GM12878 (cell line): ENCODE data around the gene CTBP1. TPM values are rescaled to one million over a fixed set of nuclear protein-coding genes. Genes with fewer than 3 reads are reported as not detected.
A peak's percentile ranks its signal among the peaks of the same experiment; 100 is the strongest.

Experiments used
- ATAC-seq: fragments of 200-7000 bp; cut with Tn5 transposase; 3 replicates; pipeline ENCODE4 v1.9.1; 2020; ENCODE audit warnings: mild to moderate bottlenecking, moderate library complexity
- BruUV-seq: library from RNA; stranded (reverse); fragments of 400-500 nt; replicated peaks from 2 replicates; lab custom pipeline; 2021; lab: Mats Ljungman, UMichigan
- CTCF ChIA-PET: fragments of 300-600 bp; sonication (Branson Sonifier 250); formaldehyde crosslinking; extraction: SDS; loops from one replicate; lab custom pipeline; 2021; ENCODE audit warnings: inconsistent platforms; lab: Yijun Ruan, JAX
- POLR2A ChIA-PET: fragments of 350-600 bp; formaldehyde crosslinking; extraction: SDS; loops from one replicate; lab custom pipeline; 2021; ENCODE audit warnings: inconsistent platforms; lab: Charles Lee
- RAD21 ChIA-PET: fragments of 300-600 bp; sonication (Branson Sonifier 250); formaldehyde crosslinking; loops from one replicate; lab custom pipeline; 2023; ENCODE audit warnings: antibody characterized with exemption; ENCODE audit not compliant: unreplicated experiment; lab: Charles Lee
- SMC1A ChIA-PET: fragments of 300-600 bp; sonication (Branson Sonifier 250); formaldehyde crosslinking; loops from one replicate; lab custom pipeline; 2023; ENCODE audit not compliant: unreplicated experiment, uncharacterized antibody; lab: Charles Lee
- DNase-seq: peaks from one replicate; pipeline ENCODE4 v3.0.0-alpha.2; 2011; ENCODE audit warnings: low read depth, low spot score
- FAIRE-seq: peaks from 3 replicates; lab custom pipeline; 2011; peaks lifted over from hg19 to GRCh38; lab: Jason Lieb, UNC
- H2AFZ ChIP-seq: 2 replicates; pipeline ENCODE4 v1.6.0; 2011; ENCODE audit warnings: low read depth, low read length, control low read depth; ENCODE audit not compliant: control insufficient read depth
- H3K27ac ChIP-seq: 2 replicates; pipeline ENCODE4 v1.5.1; 2011; ENCODE audit warnings: control low read depth; ENCODE audit not compliant: control insufficient read depth, insufficient read depth
- H3K27me3 ChIP-seq, 2 experiments: replicated peaks in 1 of 2; 2 replicates each; pipeline versions ENCODE4 v1.6.0 to v1.6.1; 2011; ENCODE audit warnings: low read length in 1 of 2; ENCODE audit not compliant: control insufficient read depth in 2 of 2, insufficient read depth in 2 of 2
- H3K36me3 ChIP-seq, 2 experiments: 2 replicates each; pipeline ENCODE4 v1.5.1; 2011; ENCODE audit warnings: low read length in 1 of 2; ENCODE audit not compliant: control insufficient read depth in 2 of 2, insufficient read depth in 2 of 2
- H3K4me1 ChIP-seq: 2 replicates; pipeline ENCODE4 v1.6.1; 2011; ENCODE audit warnings: mild to moderate bottlenecking, low read length, moderate library complexity, mixed read lengths; ENCODE audit not compliant: control insufficient read depth, insufficient read depth
- H3K4me2 ChIP-seq: 2 replicates; pipeline ENCODE4 v1.6.0; 2011; ENCODE audit warnings: control low read depth; ENCODE audit not compliant: control insufficient read depth, insufficient read depth
- H3K4me3 ChIP-seq: fragments of 200-600 bp; sonication (generic); 2 replicates; pipeline ENCODE4 v1.5.1; 2016
- H3K79me2 ChIP-seq: 2 replicates; pipeline ENCODE4 v1.6.0; 2011; ENCODE audit warnings: low read length; ENCODE audit not compliant: control insufficient read depth, insufficient read depth
- H3K9ac ChIP-seq: 2 replicates; pipeline ENCODE4 v1.8.0; 2011; ENCODE audit warnings: low read length, control low read depth, mixed read lengths; ENCODE audit not compliant: control insufficient read depth, insufficient read depth
- H3K9me3 ChIP-seq: replicated peaks from 3 replicates; pipeline ENCODE4 v1.5.1; 2011; ENCODE audit warnings: mild to moderate bottlenecking, low read length; ENCODE audit not compliant: control insufficient read depth, insufficient read depth
- H4K20me1 ChIP-seq: 2 replicates; pipeline ENCODE4 v1.6.0; 2011; ENCODE audit not compliant: control insufficient read depth, insufficient read depth
- ZNF217 ChIP-seq: fragments of 450-650 bp; IDR thresholded peaks from 2 replicates; pipeline ENCODE4 v1.6.1; 2017; ENCODE audit warnings: antibody characterized with exemption, mild to moderate bottlenecking
- WGBS: methylation state at CpG from one replicate; pipeline ENCODE4 v1.1.6; 2016; ENCODE audit warnings: low lambda C conversion rate; ENCODE audit not compliant: insufficient replicate concordance, insufficient coverage; ENCODE audit errors: missing lambda C conversion rate; 5-methylcytosine and 5-hydroxymethylcytosine counted together
- in situ Hi-C: fragments of 300-500 bp; cut with MboI; formaldehyde crosslinking; loops from 9 replicates; pipeline ENCODE4 v1.14.3; 2018; ENCODE audit warnings: mixed read lengths
- intact Hi-C: fragments of 100-400 bp; cut with micrococcal nuclease; formaldehyde crosslinking; loops from one replicate; pipeline ENCODE4 v1.14.2; 2022; ENCODE audit not compliant: unreplicated experiment
- polyA plus RNA-seq, 11 experiments: library from polyadenylated mRNA; depleted of rRNA in 4 of 11; unstranded in 6 of 11; stranded (reverse) in 5 of 11; fragments of >200 nt; fragmentation: Nextera tagmentation in 4 of 11; fragmentation: Illumina TruSeq in 1 of 11; extraction: Ambion mirVana in 4 of 11; extraction: Trizol in 1 of 11; gene quantifications; 1 replicate in 1 of 11; 2 replicates in 10 of 11; pipeline versions ENCODE4 v1.2.1 to v1.2.3, GENCODE V29; 2011 to 2016; ENCODE audit warnings: inconsistent platforms in 2 of 11, missing spikeins in 2 of 11, low read depth in 1 of 11
- total RNA-seq, 4 experiments: library from RNA; depleted of rRNA in 3 of 4; stranded (reverse); fragments of >200 nt in 3 of 4; fragmentation: Illumina TruSeq in 1 of 4; extraction: Trizol in 1 of 4; gene quantifications; 2 replicates each; pipeline versions ENCODE4 v1.2.1 to v1.2.3, GENCODE V29; 2013 to 2021
- TF ChIP-seq, protein P1 (sequence below): fragments of 450-650 bp; IDR thresholded peaks from 2 replicates; pipeline ENCODE4 v1.6.1; 2016; ENCODE audit warnings: mild to moderate bottlenecking

The CTBP1 gene
- total and polyA plus RNA-seq, 10 of the 15 experiments (the other 5 are each of a cell fraction or from before 2014, with no cell fraction given), result 7.4 to 182 (median 63.1) TPM

DNA sequence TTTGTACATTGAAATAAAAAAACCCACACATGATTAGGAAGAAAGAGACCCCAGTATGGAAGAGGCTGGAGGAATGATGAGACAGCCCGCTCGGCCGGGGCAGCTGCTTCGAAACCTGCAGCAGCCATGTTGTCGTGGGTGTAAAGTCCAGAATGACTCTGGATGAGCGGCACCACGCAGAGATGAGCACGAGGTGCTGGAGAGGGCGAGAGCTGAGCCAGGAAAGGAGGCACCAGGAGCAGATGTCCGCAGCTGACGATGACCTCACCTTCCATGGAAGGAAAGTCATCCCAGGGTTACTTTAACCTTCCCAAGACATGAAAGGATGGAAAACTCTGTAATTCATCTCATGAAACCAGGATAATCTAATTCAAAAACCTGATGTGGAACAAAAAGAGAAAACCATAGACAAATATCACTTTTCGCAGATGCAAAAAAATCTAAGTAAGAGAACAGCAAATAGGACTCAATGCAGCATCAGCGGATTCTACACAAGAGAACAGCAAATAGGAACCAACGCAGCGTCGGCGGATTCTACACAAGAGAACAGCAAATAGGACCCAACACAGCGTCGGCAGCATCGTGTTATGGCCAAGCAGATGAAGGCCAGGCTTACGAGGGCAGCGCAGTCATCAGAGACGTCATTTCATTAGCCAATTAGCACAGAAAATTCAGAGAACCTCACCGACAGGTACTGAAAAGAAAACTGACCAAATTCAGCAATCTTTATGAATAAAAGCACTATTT is 50.7 kb downstream of the CTBP1 start:
- FAIRE-seq (no peak), DNase-seq (no peak)
- ChIA-PET RAD21 (no interaction called here), POLR2A (no interaction called here), SMC1A (interaction anchor here (1.6 kb wide), 1 partner anchor 11 kb away, joined by 5 read pairs; no protein-coding TSS in a partner anchor), CTCF (no interaction called here)
- no peaks in the 10 kb centered on the region for H4K20me1 ChIP-seq
- H3K4me1 ChIP-seq, result peaks cover 25% of the 10 kb centered on the region
- WGBS, result 90% methylated on average over 24 of the region's 24 CpGs
- H3K4me2 ChIP-seq, result no peak overlapping the region
- in situ Hi-C loops, result no loop called here
- no peak overlapping the region for H3K9ac ChIP-seq
- no peaks in the 10 kb centered on the region for H3K36me3 ChIP-seq
- intact Hi-C loops, result no loop called here
- peaks cover 2% of the 10 kb centered on the region; the same call in 1 of the 3 replicates for H3K9me3 ChIP-seq
- H3K79me2 ChIP-seq, result peaks cover 19% of the 10 kb centered on the region
- H3K4me3 ChIP-seq, result no peak overlapping the region
- no peaks in the 10 kb centered on the region for H3K27me3 ChIP-seq
- H3K27ac ChIP-seq, result no peak overlapping the region
- no peak overlapping the region for H2AFZ ChIP-seq
- TF ChIP-seq, protein P1, sequence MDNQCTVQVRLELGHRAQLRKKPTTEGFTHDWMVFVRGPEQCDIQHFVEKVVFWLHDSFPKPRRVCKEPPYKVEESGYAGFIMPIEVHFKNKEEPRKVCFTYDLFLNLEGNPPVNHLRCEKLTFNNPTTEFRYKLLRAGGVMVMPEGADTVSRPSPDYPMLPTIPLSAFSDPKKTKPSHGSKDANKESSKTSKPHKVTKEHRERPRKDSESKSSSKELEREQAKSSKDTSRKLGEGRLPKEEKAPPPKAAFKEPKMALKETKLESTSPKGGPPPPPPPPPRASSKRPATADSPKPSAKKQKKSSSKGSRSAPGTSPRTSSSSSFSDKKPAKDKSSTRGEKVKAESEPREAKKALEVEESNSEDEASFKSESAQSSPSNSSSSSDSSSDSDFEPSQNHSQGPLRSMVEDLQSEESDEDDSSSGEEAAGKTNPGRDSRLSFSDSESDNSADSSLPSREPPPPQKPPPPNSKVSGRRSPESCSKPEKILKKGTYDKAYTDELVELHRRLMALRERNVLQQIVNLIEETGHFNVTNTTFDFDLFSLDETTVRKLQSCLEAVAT, result peak; percentile 40; the same call in 1 of the 2 replicates
- no peak for TF ChIP-seq ZNF217
- TF ChIP-seq, all 136 proteins: peak for 1
- no peak for ATAC-seq
- no TSS peak for BruUV-seq
